DMS153 treated with DMSO at 0.1 percent for 48 hours (cell line): ENCODE results near the gene GRAMD1B.
"Not testable (repeated sequence)": the region's sequence is repeated elsewhere in the genome, so short reads cannot be mapped to it uniquely, and the experiment has no call there.

Source experiments
- DNase-seq: peaks from one replicate; lab custom pipeline; 2025; ENCODE audit not compliant: unreplicated experiment; lab: John Stamatoyannopoulos, UW

GRAMD1B gene

DNA sequence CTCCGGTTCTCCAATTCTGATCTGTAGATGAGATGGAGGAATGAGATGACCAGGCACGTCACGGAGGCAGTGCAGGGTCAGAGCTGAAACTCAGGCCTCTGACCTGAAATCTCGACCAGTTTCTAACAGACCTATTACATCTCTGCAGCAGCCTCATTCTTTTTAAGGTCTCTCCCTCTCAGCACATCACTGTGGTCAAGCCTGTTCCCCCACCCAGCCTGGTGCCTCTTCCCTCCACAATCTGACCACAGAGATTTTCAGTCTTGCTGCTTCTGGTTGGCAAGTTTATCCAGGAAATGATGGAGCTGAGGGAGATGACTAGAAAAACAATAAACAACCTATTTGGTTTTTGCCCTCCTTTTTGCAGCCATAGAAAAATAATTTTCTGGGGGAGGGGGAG, 9.5 kb downstream of the GRAMD1B start:
- no peak for DNase-seq

- no peak for DNase-seq
Measured at GRCh38 chr11:123441161-123441560, 11.1 kb downstream of the GRAMD1B start.

GRCh38 chr11:123443851-123444623, 14.0 kb downstream of the GRAMD1B start:
- DNase-seq, result no peak

GRCh38 chr11:123448823-123449222, 18.8 kb downstream of the GRAMD1B start:
- DNase-seq, result peak; percentile 34

GRCh38 chr11:123449436-123449835, 19.4 kb downstream of the GRAMD1B start:
- DNase-seq, result no peak

GRCh38 chr11:123450623-123451022, 20.6 kb downstream of the GRAMD1B start:
- peak; percentile 16 for DNase-seq

DNA sequence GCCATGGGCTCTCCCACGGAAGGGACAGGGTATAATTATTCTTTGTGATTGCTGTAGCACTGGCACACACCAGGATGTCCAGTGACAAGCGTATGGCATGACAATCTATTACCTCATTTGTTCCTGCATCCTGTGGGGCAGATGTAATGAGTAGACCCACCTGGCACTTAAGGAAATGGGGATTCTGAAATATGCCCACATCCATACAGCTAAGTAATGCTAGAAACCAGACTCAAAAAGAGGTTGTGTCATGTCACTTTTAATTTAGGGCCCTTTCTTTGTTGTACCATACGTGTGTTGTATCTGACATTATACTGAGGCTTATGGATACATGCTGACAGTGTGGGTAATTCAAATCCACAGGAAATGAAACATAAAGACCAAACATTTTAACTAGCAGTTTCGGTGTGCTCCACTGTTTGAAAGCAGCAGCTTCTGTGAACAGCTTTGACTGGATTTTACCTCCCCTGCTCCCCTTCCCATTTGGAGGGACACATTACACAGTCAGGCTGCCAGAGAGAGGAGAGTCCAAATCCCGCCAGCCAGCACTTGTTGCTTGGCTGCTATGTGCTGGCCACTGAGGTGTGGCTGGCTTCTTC, 21.2 kb downstream of the GRAMD1B start:
- peak; percentile 73 for DNase-seq

GRCh38 chr11:123452794-123453193, 22.7 kb downstream of the GRAMD1B start:
- DNase-seq, result no peak

GRCh38 chr11:123454060-123454651, 24.1 kb downstream of the GRAMD1B start:
- DNase-seq, result peak; percentile 45

DNA sequence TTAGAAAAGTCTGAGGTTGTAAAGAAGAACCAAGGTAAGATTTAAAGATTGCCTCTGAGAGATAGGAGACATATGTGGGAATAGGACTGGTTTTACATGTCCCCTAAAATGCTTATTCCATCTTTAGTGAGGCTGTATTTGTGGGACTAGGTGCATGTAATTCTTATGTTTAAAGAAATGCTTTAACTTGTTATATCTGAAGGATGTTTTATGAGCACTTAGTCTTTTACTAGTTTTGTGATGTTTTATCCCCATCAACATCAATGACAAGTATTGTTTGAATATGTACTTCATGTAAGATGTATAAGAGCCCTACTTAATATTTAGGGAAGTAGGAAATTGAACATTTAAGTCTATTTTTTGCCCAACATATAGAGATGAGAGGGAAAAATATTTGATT, 24.7 kb downstream of the GRAMD1B start:
- DNase-seq, result no peak

DNA sequence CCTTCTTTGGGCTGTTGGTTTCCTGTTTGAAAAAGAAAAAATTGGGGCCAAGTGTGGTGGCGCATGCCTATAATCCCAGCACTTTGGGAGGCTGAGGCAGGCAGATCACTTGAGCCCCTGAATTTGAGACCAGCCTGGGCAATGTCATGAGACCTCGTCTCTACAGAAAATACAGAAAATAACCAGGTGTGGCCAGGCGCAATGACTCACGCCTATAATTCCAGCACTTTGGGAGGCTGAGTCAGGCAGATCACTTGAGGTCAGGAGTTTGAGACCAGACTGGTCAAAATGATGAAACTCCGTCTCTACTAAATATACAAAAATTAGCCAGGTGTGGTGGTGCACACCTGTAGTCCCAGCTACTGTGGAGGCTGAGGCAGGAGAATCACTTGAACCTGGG, 26.4 kb downstream of the GRAMD1B start:
- not testable (repeated sequence) for DNase-seq

- no peak for DNase-seq
Measured at GRCh38 chr11:123457187-123457770, 27.2 kb downstream of the GRAMD1B start.

DNA sequence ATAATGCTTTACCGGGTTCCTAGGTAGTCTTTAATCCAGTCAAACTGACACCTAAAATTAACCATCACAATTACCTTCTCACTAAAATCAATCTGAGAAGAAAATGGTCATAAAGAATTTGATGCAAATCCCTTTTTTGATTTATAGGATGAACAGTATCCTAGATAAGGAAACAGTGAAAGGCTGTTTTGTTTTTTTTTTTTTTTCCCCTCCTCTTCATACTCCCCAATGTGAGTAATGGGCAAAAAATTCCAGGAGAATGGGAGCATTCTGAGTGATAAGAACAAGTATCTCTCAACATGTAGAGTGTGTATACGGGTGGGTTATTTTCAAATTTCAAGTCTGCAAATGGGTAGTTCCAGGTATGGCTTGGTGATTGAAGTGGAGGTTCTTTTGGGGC, 28.4 kb downstream of the GRAMD1B start:
- no peak for DNase-seq

DNA sequence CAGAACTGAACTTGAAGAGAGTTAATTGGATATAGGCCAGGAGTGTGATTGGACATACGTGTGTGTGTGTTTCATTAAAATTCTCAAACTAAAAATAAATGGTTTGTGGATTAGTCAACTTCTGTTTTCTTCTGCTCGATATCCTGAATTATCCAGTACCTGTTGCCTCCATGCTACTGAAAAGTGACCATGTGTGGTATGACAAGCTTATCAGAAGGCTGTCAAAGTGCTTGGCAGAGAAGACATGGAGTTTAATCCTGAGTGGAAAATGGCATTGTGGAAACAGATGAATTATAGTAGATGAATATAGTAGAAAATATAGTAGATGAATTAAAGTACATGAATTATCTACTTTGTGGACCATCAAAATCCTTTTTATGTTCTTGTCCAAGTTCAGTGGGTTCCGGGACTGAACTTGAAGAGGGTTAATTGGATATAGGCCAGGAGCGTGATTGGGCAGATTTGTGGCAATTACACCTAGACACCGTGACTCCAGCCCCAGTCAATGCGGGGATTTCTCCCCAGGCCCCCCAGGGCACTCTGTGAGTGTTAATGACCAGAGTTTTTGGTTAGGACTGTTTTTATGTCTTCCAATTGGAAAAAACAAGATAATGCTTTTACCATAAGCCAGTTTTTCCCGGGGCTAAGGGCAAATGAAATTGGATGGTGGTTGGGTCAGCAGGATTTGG, 30.1 kb downstream of the GRAMD1B start:
- DNase-seq, result no peak

- DNase-seq, result no peak
Measured at GRCh38 chr11:123461164-123461563, 31.1 kb downstream of the GRAMD1B start.

- DNase-seq, result not testable (repeated sequence)
Measured at GRCh38 chr11:123465667-123466066, 35.6 kb downstream of the GRAMD1B start.

- DNase-seq, result not testable (repeated sequence)
Measured at GRCh38 chr11:123466172-123466571, 36.1 kb downstream of the GRAMD1B start.

DNA sequence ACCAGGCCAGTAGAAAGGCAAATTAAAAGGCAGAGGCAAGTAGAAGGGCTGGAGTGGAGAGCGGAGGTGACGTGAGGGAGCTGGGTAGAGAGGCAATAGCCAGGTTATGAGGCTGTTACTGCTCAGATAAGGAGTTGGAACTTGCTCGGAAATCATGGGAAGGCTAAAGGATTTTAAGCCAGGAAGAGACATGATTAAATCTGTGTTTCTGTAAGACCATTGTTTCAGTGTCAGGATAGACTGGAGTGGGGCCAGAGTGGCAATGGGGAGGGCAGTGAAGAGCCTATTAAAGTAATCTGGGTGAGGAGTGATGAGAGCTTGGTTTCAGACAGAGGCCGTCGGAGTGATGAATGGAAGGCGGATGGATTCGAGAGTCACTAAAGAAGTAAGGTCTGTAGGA, 39.0 kb downstream of the GRAMD1B start:
- no peak for DNase-seq

DNA sequence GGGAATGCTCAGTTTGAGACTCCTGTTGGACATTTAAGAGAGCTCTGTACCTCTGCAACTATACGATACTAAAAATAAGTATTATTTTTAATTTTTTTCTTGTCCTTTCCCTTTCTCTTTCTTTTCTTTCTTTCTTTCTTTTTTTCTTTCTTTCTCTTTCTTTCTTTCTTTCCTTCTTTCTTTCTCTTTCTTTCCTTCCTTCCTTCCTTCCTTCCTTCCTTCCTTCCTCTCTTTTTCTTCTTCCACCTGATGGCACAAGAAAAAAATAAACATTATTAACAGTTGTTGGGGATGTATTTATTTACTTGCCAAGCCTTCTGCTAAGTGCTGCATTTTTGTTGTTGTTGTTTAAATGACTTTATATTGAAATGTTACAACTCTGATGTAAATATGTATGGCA, 39.5 kb downstream of the GRAMD1B start:
- DNase-seq, result no peak

DNA sequence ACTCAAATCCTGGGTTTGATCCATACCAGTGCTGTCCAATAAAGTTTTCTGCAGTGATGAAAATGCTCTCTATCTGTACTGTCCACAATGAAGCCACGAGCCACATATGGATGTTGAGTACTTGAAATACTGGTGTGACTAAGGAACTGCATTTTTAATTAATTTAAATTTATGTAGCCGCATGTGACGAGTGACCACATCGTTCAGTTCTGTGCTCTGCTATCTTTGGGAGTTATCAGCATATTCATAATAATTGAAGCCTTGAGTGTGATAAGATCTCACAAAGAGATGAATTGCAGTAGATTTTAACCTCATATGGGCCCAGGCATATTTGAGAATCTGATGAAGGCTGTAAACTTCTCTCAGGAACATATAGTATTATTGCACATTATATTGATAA, 40.8 kb downstream of the GRAMD1B start:
- DNase-seq, result no peak

DNA sequence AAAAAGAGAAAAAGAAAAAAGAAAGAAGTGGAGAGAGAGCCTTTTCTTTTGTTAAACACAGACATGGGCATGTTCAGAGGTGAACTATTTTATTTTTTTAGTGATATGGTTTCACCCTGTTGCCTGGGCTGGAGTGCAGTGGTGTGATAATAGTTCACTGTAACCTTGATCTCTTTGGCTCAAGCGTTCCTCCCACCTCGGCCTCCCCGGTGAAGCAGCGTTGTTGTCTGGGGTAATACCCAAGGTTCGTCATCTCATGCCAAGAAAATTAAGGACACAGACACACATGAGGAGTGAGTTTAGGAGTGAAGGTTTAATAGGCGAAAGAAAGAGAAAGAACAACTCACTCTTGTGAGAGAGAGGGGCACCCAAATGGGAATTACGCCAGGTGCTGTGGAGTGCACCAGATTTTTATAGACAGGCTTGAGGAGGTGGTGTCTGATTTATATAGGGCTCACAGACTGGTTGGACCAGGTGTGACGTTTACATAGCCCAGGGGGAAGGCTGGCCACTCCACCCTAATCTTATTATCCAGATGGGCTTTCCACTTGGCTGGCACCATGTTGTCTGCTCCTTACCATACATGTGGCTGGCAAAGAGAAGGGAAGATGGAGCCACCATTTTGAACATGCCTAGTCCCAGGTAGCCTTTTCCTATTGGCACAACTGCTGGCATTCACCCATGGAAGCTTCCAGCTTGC, 42.3 kb downstream of the GRAMD1B start:
- DNase-seq, result no peak
